Measurements from ENCODE around the gene PRDX6. TPM values are rescaled to one million over a fixed set of nuclear protein-coding genes. Genes with fewer than 3 reads are reported as not detected.
"Not testable (repeated sequence)": the region's sequence is repeated elsewhere in the genome, so short reads cannot be mapped to it uniquely, and the experiment has no call there.

The PRDX6 gene
- total RNA-seq, 1 experiment from 2014 or later: 282 TPM

GRCh38 chr1:173495609-173496267, 18.6 kb downstream of the PRDX6 start:
- H3K9me3 ChIP-seq (replicated peaks): 0 out of 2 replicates have a peak, but pooled peaks cover 2% of the 10 kb centered on the region
- no peaks in the 10 kb centered on the region for H3K4me1 ChIP-seq (replicated peaks)
- no peaks in the 10 kb centered on the region for H3K27me3 ChIP-seq (replicated peaks)
- no peak for DNase-seq (ENCODE audit: low read depth in 1 of 2, low spot score in 2 of 2)
- 0 out of 2 replicates have a peak, but pooled peaks cover 3% of the 10 kb centered on the region for H3K36me3 ChIP-seq
- H3K27ac ChIP-seq: no peak overlapping the region
- no peak overlapping the region for H3K4me3 ChIP-seq

- H3K9me3 ChIP-seq (replicated peaks): 0 out of 2 replicates have a peak, but pooled peaks cover 2% of the 10 kb centered on the region
- no peak for DNase-seq (ENCODE audit: low read depth in 1 of 2, low spot score in 2 of 2)
- H3K4me3 ChIP-seq: no peak overlapping the region
- H3K4me1 ChIP-seq (replicated peaks): no peaks in the 10 kb centered on the region
- no peaks in the 10 kb centered on the region for H3K36me3 ChIP-seq
- no peaks in the 10 kb centered on the region for H3K27me3 ChIP-seq (replicated peaks)
- H3K27ac ChIP-seq: no peak overlapping the region
These were observed 19.7 kb downstream of the PRDX6 start for GRCh38 chr1:173496757-173497320.

GRCh38 chr1:173499729-173500128, 22.6 kb downstream of the PRDX6 start:
- H3K36me3 ChIP-seq: no peaks in the 10 kb centered on the region
- no peak overlapping the region for H3K27ac ChIP-seq
- H3K27me3 ChIP-seq (replicated peaks): no peaks in the 10 kb centered on the region
- DNase-seq (ENCODE audit: low read depth in 1 of 2, low spot score in 2 of 2): no peak
- no peaks in the 10 kb centered on the region for H3K4me1 ChIP-seq (replicated peaks)
- H3K4me3 ChIP-seq: no peak overlapping the region
- no peaks in the 10 kb centered on the region for H3K9me3 ChIP-seq (replicated peaks)

- Histone ChIP-seq H3K36me3 (no peaks in the 10 kb centered on the region), H3K4me1 (replicated peaks) (no peaks in the 10 kb centered on the region), H3K27ac (no peak overlapping the region), H3K9me3 (replicated peaks) (no peaks in the 10 kb centered on the region), H3K27me3 (replicated peaks) (no peaks in the 10 kb centered on the region), H3K4me3 (no peak overlapping the region)
- DNase-seq (ENCODE audit: low read depth in 1 of 2, low spot score in 2 of 2): no peak
These were observed 25.0 kb downstream of the PRDX6 start for GRCh38 chr1:173502104-173502503.

GRCh38 chr1:173503391-173503790, 26.3 kb downstream of the PRDX6 start:
- H3K27ac ChIP-seq: no peak overlapping the region
- H3K9me3 ChIP-seq (replicated peaks): no peaks in the 10 kb centered on the region
- no peak overlapping the region for H3K4me3 ChIP-seq
- DNase-seq (ENCODE audit: low read depth in 1 of 2, low spot score in 2 of 2): no peak
- no peaks in the 10 kb centered on the region for H3K36me3 ChIP-seq
- no peaks in the 10 kb centered on the region; the same call in 1 of the 2 replicates for H3K4me1 ChIP-seq (replicated peaks)
- H3K27me3 ChIP-seq (replicated peaks): no peaks in the 10 kb centered on the region

- H3K27ac ChIP-seq: no peak overlapping the region
- no peaks in the 10 kb centered on the region for H3K36me3 ChIP-seq
- H3K4me3 ChIP-seq: no peak overlapping the region
- H3K9me3 ChIP-seq (replicated peaks): no peaks in the 10 kb centered on the region
- no peaks in the 10 kb centered on the region; the same call in 1 of the 2 replicates for H3K4me1 ChIP-seq (replicated peaks)
- no peaks in the 10 kb centered on the region for H3K27me3 ChIP-seq (replicated peaks)
- DNase-seq (ENCODE audit: low read depth in 1 of 2, low spot score in 2 of 2): no peak
These were observed 27.1 kb downstream of the PRDX6 start for GRCh38 chr1:173504268-173504667.

- no peak for DNase-seq (ENCODE audit: low read depth in 1 of 2, low spot score in 2 of 2)
- no peak overlapping the region for H3K27ac ChIP-seq
- H3K9me3 ChIP-seq (replicated peaks): no peaks in the 10 kb centered on the region
- no peaks in the 10 kb centered on the region for H3K27me3 ChIP-seq (replicated peaks)
- no peak overlapping the region for H3K4me3 ChIP-seq
- H3K4me1 ChIP-seq (replicated peaks): no peaks in the 10 kb centered on the region; the same call in 1 of the 2 replicates
- no peaks in the 10 kb centered on the region for H3K36me3 ChIP-seq
These were observed 28.3 kb downstream of the PRDX6 start for GRCh38 chr1:173505391-173505790.

GRCh38 chr1:173506437-173506836, 29.3 kb downstream of the PRDX6 start:
- Histone ChIP-seq H3K27me3 (replicated peaks) (no peaks in the 10 kb centered on the region), H3K36me3 (no peaks in the 10 kb centered on the region), H3K27ac (no peak overlapping the region), H3K4me1 (replicated peaks) (no peaks in the 10 kb centered on the region; the same call in 1 of the 2 replicates), H3K9me3 (replicated peaks) (no peaks in the 10 kb centered on the region), H3K4me3 (no peak overlapping the region)
- no peak for DNase-seq (ENCODE audit: low read depth in 1 of 2, low spot score in 2 of 2)

GRCh38 chr1:173507205-173507846, 30.2 kb downstream of the PRDX6 start:
- Histone ChIP-seq H3K4me1 (replicated peaks) (no peaks in the 10 kb centered on the region; the same call in 1 of the 2 replicates), H3K27me3 (replicated peaks) (no peaks in the 10 kb centered on the region), H3K27ac (no peak overlapping the region), H3K36me3 (no peaks in the 10 kb centered on the region), H3K9me3 (replicated peaks) (no peaks in the 10 kb centered on the region), H3K4me3 (no peak overlapping the region)
- no peak for DNase-seq (ENCODE audit: low read depth in 1 of 2, low spot score in 2 of 2)

- Histone ChIP-seq H3K27me3 (replicated peaks) (no peaks in the 10 kb centered on the region), H3K4me3 (no peak overlapping the region), H3K4me1 (replicated peaks) (no peaks in the 10 kb centered on the region; the same call in 1 of the 2 replicates), H3K36me3 (no peaks in the 10 kb centered on the region), H3K27ac (no peak overlapping the region), H3K9me3 (replicated peaks) (no peaks in the 10 kb centered on the region)
- DNase-seq (ENCODE audit: low read depth in 1 of 2, low spot score in 2 of 2): no peak
These were observed 30.7 kb downstream of the PRDX6 start for GRCh38 chr1:173507847-173508209.

GRCh38 chr1:173508541-173508940, 31.4 kb downstream of the PRDX6 start:
- H3K36me3 ChIP-seq: no peaks in the 10 kb centered on the region
- H3K27me3 ChIP-seq (replicated peaks): no peaks in the 10 kb centered on the region
- DNase-seq (ENCODE audit: low read depth in 1 of 2, low spot score in 2 of 2): no peak
- no peak overlapping the region for H3K27ac ChIP-seq
- H3K4me1 ChIP-seq (replicated peaks): no peaks in the 10 kb centered on the region; the same call in 1 of the 2 replicates
- no peak overlapping the region for H3K4me3 ChIP-seq
- H3K9me3 ChIP-seq (replicated peaks): no peaks in the 10 kb centered on the region

GRCh38 chr1:173509797-173510196, 32.7 kb downstream of the PRDX6 start:
- H3K27ac ChIP-seq: no peak overlapping the region
- no peaks in the 10 kb centered on the region; the same call in 1 of the 2 replicates for H3K4me1 ChIP-seq (replicated peaks)
- H3K27me3 ChIP-seq (replicated peaks): no peaks in the 10 kb centered on the region
- no peaks in the 10 kb centered on the region for H3K9me3 ChIP-seq (replicated peaks)
- no peak for DNase-seq (ENCODE audit: low read depth in 1 of 2, low spot score in 2 of 2)
- no peak overlapping the region for H3K4me3 ChIP-seq
- H3K36me3 ChIP-seq: no peaks in the 10 kb centered on the region

- not testable (repeated sequence) for H3K9me3 ChIP-seq (replicated peaks); H3K27ac ChIP-seq; H3K4me1 ChIP-seq (replicated peaks); DNase-seq (ENCODE audit: low read depth in 1 of 2, low spot score in 2 of 2); H3K4me3 ChIP-seq; H3K27me3 ChIP-seq (replicated peaks); H3K36me3 ChIP-seq
These were observed 37.4 kb downstream of the PRDX6 start for GRCh38 chr1:173514503-173514902.

- Histone ChIP-seq H3K36me3 (no peaks in the 10 kb centered on the region), H3K9me3 (replicated peaks) (no peaks in the 10 kb centered on the region), H3K4me1 (replicated peaks) (no peaks in the 10 kb centered on the region), H3K27ac (no peak overlapping the region), H3K4me3 (no peak overlapping the region), H3K27me3 (replicated peaks) (no peaks in the 10 kb centered on the region)
- DNase-seq (ENCODE audit: low read depth in 1 of 2, low spot score in 2 of 2): no peak
These were observed 43.7 kb downstream of the PRDX6 start for GRCh38 chr1:173520799-173521198.
